ENCODE results near the gene ATF5. TPM values are rescaled to one million over a fixed set of nuclear protein-coding genes. Genes with fewer than 3 reads are reported as not detected.

The ATF5 gene
- total and polyA plus RNA-seq, 2 donors from 2014 or later = 22.7 to 36.4 TPM

DNA sequence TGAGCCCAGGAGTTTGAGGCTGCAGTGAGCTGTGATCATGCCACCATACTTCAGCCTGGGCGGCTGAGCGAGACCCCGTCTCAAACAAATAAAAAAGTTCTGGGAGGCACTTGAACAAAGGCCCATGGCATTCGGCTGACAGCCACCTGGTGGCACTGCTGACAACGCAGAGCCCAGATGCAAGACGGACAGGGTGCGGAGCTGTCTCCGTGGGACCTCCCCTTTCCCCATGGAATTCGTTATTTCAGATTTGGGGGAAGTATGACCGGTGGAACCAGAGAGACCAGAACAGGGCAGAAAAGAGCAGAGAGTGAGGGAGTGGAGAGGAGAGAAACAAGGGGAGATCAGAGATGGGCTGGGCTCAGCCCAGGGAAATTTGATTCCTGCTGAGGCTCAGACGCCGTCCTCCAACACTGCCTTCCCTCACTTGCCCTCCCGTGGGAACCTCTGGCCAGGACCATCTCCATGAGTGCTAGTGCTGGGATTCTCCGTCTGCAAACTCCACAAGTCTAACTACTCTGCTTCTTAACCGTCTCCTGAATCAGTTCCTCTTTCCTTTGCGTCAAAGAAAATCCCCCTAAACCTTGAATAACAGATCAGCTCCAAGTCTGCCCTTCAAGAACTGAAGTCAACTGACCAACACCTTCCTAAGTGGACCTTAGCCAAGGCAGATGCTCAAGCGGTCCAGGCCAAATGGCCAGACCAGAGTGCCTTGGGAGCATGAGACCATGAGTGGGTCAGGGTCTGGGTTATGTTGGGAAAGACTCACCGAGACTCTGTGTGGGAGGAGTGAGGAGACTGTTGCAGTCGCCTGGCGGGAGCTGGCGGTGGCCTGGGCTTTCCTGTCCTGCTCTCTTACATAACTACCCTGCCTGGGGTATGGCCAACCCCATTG, 11.9 kb upstream of the ATF5 start:
- no peaks in the 10 kb centered on the region for H3K4me1 ChIP-seq (ENCODE audit: control insufficient read depth in 2 of 3, insufficient read depth in 2 of 3, low read depth in 1 of 3, low read length in 3 of 3)
- H3K27me3 ChIP-seq (ENCODE audit: control insufficient read depth, insufficient read depth, low read length) = no peaks in the 10 kb centered on the region
- H3K4me3 ChIP-seq (ENCODE audit: low read length in 3 of 3) = no peak overlapping the region
- intact Hi-C loops (cut with DNase I) = no loop called here
- no peak for FAIRE-seq
- no peaks in the 10 kb centered on the region for H3K9me3 ChIP-seq (ENCODE audit: control insufficient read depth in 2 of 3, insufficient read depth in 1 of 3, low read length in 3 of 3)
- H3K27ac ChIP-seq (ENCODE audit: low read depth in 2 of 2, low read length in 2 of 2) = no peak overlapping the region
- H3K9ac ChIP-seq (ENCODE audit: low read length in 3 of 3) = no peak overlapping the region
- no peak for TF ChIP-seq CTCF (IDR thresholded peaks at IDR 0.05; ENCODE audit: borderline replicate concordance, extremely low read depth, insufficient read depth)
- H3K36me3 ChIP-seq (ENCODE audit: control insufficient read depth in 2 of 3, insufficient read depth in 3 of 3, low read length in 3 of 3) = peaks cover 0 to 14% (median 0%) of the 10 kb centered on the region in 3 donors
- DNase-seq = peak in 2 of 5 donors; percentile 21 to 35

- no peak for DNase-seq
- no peak overlapping the region for H3K4me3 ChIP-seq (ENCODE audit: low read length in 3 of 3)
- no peak for FAIRE-seq
Measured at GRCh38 chr19:49918089-49918488, 10.9 kb upstream of the ATF5 start.

DNA sequence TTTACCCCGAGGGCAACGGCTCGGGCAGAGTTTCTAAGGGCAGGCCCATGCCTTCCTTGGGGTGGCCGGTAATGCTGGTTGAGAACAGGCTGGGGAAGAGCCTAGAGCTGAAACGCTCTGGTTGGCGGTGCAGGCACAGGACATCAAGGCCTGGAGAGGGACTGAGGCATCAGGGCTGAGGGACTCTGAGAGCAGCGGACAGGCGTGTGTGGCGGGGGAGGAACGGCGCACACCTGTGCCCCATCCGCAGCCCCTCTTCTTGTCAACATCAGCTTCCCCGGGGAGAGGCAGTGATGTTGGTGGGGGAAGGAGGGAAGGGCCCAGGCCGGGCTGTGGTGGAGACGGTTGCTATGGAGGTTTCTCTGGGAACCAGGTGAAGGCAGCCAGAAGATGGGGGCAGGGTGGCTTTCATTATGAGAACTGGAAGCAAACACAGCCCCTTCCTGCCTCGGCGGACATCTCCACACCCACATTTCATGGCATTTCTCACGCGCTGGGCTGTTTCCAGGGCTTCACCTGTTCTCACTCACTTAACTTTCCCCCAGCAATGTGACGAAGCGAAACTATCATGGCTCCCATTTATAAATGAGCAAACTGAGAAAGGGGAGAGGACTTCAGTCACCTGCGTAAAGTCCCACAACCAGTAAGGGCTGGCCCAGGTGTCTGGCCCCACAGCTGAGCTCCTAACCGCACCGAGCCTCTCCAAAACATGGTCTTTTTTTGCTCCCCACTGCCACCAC, 8.2 kb upstream of the ATF5 start:
- FAIRE-seq = no peak
- Histone ChIP-seq H3K4me1 (ENCODE audit: control insufficient read depth in 2 of 3, insufficient read depth in 2 of 3, low read depth in 1 of 3, low read length in 3 of 3) (peaks cover 0 to 2% (median 0%) of the 10 kb centered on the region in 3 donors), H3K27me3 (ENCODE audit: control insufficient read depth, insufficient read depth, low read length) (no peaks in the 10 kb centered on the region), H3K27ac (ENCODE audit: low read depth in 2 of 2, low read length in 2 of 2) (no peak overlapping the region), H3K9me3 (ENCODE audit: control insufficient read depth in 2 of 3, insufficient read depth in 1 of 3, low read length in 3 of 3) (no peaks in the 10 kb centered on the region), H3K4me3 (ENCODE audit: low read length in 3 of 3) (no peak overlapping the region), H3K9ac (ENCODE audit: low read length in 3 of 3) (no peak overlapping the region), H3K36me3 (ENCODE audit: control insufficient read depth in 2 of 3, insufficient read depth in 3 of 3, low read length in 3 of 3) (peaks cover 2 to 6% (median 4%) of the 10 kb centered on the region in 3 donors)
- no peak for TF ChIP-seq CTCF (IDR thresholded peaks at IDR 0.05; ENCODE audit: borderline replicate concordance, extremely low read depth, insufficient read depth)
- intact Hi-C loops (cut with DNase I) = no loop called here
- DNase-seq = peak in 2 of 5 donors; percentile 39 to 47

More at GRCh38 chr19:49918089-49918488, 10.9 kb upstream of the ATF5 start:
- Histone ChIP-seq H3K4me1 (ENCODE audit: control insufficient read depth in 2 of 3, insufficient read depth in 2 of 3, low read depth in 1 of 3, low read length in 3 of 3) (no peaks in the 10 kb centered on the region), H3K27me3 (ENCODE audit: control insufficient read depth, insufficient read depth, low read length) (no peaks in the 10 kb centered on the region), H3K9me3 (ENCODE audit: control insufficient read depth in 2 of 3, insufficient read depth in 1 of 3, low read length in 3 of 3) (no peaks in the 10 kb centered on the region), H3K27ac (ENCODE audit: low read depth in 2 of 2, low read length in 2 of 2) (no peak overlapping the region), H3K9ac (ENCODE audit: low read length in 3 of 3) (no peak overlapping the region), H3K36me3 (ENCODE audit: control insufficient read depth in 2 of 3, insufficient read depth in 3 of 3, low read length in 3 of 3) (peaks cover 0 to 10% (median 0%) of the 10 kb centered on the region in 3 donors)
- intact Hi-C loops (cut with DNase I) = no loop called here
- TF ChIP-seq CTCF (IDR thresholded peaks at IDR 0.05; ENCODE audit: borderline replicate concordance, extremely low read depth, insufficient read depth) = no peak
